ENCODE results near the gene PCK2. TPM values are rescaled to one million over a fixed set of nuclear protein-coding genes. Genes with fewer than 3 reads are reported as not detected.

Gene PCK2
- total RNA-seq, 1 donor from 2014 or later = 3.1 TPM

DNA sequence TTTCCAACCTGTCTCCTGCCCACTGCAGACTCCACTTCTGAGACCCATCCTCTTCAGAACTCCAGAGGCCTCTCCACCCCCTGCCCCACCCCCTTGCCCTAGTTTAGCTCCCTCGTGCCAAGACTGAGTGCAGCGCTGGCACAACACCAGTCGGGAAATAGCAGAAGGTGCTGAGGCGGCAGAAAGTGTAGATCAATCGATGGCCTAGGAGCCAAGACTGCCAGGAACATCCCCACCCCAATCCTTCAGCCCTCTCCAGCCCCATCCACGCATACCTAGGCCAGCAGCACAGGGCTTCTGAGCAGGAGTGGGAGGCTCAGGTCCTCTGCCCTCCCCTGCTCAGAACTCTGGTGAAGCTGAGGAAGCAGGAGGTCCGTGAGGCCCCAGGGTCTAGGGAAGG lies 21.7 kb upstream of the PCK2 start:
- no peak overlapping the region for H3K27ac ChIP-seq (replicated peaks)
- no peaks in the 10 kb centered on the region for H3K9me3 ChIP-seq (replicated peaks)
- TF ChIP-seq, protein P1, sequence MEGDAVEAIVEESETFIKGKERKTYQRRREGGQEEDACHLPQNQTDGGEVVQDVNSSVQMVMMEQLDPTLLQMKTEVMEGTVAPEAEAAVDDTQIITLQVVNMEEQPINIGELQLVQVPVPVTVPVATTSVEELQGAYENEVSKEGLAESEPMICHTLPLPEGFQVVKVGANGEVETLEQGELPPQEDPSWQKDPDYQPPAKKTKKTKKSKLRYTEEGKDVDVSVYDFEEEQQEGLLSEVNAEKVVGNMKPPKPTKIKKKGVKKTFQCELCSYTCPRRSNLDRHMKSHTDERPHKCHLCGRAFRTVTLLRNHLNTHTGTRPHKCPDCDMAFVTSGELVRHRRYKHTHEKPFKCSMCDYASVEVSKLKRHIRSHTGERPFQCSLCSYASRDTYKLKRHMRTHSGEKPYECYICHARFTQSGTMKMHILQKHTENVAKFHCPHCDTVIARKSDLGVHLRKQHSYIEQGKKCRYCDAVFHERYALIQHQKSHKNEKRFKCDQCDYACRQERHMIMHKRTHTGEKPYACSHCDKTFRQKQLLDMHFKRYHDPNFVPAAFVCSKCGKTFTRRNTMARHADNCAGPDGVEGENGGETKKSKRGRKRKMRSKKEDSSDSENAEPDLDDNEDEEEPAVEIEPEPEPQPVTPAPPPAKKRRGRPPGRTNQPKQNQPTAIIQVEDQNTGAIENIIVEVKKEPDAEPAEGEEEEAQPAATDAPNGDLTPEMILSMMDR (IDR thresholded peaks at IDR 0.05; ENCODE audit: borderline replicate concordance) = no peak
- no peak overlapping the region for H3K4me3 ChIP-seq
- peaks cover 60% of the 10 kb centered on the region for H3K27me3 ChIP-seq (ENCODE audit: low read depth)
- DNase-seq = no peak
- intact Hi-C loops (cut with micrococcal nuclease) = no loop called here
- H3K36me3 ChIP-seq = no peaks in the 10 kb centered on the region
- H3K4me1 ChIP-seq = no peaks in the 10 kb centered on the region

DNA sequence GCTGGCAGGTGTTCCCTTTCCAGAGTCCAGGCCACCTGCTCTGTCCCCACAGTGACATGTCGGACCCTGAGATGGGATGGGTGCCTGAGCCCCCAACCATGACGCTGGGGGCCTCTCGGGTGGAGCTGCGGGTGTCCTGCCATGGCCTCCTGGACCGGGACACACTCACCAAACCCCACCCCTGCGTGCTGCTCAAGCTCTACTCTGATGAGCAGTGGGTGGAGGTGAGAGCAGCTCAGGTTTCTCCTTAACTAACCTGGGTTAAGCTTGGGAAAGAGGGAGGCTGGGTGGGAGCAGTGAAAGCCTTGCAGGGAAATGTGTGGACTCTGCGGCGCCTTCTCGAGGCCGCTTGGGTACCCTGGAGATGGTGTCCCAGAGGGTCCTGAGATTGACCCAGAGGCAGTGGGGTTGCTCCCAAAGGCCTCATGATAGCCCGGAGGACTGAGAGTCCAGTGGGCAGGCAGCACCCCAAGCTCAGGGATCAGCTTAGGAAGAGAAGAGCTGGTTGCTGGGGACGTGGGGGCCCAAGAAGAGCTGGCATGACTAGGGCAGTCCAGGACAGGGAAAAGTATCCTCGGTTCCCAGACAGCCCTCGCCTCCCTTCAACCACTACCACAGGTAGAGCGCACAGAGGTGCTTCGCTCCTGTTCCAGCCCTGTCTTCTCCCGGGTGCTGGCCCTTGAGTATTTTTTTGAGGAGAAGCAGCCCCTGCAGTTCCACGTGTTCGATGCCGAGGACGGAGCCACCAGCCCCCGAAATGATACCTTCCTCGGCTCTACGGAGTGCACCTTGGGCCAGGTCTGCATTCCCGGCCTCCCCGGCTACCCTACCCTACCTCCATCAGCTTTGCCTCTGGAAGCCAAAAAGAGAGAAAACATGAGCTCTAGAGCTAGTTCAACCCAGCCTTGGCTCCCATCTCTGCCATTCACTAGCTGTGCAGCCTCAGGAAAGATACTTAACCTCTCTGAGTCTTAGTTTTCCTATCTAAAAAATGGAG lies 20.9 kb upstream of the PCK2 start:
- H3K36me3 ChIP-seq = no peaks in the 10 kb centered on the region
- intact Hi-C loops (cut with micrococcal nuclease) = no loop called here

DNA sequence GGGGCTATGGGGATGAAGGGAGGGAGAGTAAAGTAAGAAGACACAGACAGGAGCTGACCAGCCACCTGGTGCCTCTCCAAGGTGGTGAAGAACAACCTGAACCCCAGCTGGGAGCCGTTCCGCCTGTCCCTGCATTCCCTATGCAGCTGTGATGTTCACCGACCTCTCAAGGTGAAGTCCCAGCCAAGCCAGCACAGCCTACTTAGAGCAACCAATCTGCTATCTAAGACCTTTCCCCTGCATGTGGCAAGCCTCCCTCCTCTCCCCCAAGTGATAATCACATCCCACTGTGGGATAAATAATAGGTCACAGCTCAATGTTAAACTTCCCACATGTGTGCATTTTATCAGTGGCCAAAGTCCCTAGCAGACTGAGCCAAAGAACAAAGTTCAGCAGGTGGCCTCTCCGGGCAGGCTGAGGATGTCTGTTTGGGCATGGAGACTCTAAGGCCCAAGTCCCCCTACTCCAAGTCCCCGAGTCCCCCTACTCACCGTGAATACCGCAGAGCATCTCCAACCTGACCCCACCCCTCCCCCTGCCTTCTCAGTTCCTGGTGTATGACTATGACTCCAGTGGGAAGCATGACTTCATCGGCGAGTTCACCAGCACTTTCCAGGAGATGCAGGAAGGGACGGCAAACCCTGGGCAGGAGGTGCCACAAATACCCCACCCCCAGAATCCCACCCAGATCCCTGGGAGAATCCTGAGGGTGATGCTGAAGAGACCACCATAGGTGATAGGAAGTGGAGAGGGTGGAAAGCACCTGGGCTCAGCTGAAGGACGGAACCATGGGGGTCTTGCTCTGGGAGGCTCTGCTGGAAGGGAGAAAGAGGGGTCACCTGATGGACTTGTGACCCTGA lies 19.3 kb upstream of the PCK2 start:
- intact Hi-C loops (cut with micrococcal nuclease) = no loop called here
- DNase-seq = no peak
- peaks cover 55% of the 10 kb centered on the region for H3K27me3 ChIP-seq (ENCODE audit: low read depth)
- H3K27ac ChIP-seq (replicated peaks) = no peak overlapping the region
- H3K36me3 ChIP-seq = no peaks in the 10 kb centered on the region
- TF ChIP-seq, protein P1 (IDR thresholded peaks at IDR 0.05; ENCODE audit: borderline replicate concordance) = no peak
- H3K4me3 ChIP-seq = no peak overlapping the region
- H3K4me1 ChIP-seq = no peaks in the 10 kb centered on the region
- H3K9me3 ChIP-seq (replicated peaks) = no peaks in the 10 kb centered on the region

More for the DNA sequence above, 20.9 kb upstream of the PCK2 start:
- TF ChIP-seq, protein P1 (IDR thresholded peaks at IDR 0.05; ENCODE audit: borderline replicate concordance) = no peak
- peaks cover 60% of the 10 kb centered on the region for H3K27me3 ChIP-seq (ENCODE audit: low read depth)
- no peak for DNase-seq
- no peaks in the 10 kb centered on the region for H3K9me3 ChIP-seq (replicated peaks)
- H3K4me1 ChIP-seq = no peaks in the 10 kb centered on the region
- H3K4me3 ChIP-seq = no peak overlapping the region
- no peak overlapping the region for H3K27ac ChIP-seq (replicated peaks)

DNA sequence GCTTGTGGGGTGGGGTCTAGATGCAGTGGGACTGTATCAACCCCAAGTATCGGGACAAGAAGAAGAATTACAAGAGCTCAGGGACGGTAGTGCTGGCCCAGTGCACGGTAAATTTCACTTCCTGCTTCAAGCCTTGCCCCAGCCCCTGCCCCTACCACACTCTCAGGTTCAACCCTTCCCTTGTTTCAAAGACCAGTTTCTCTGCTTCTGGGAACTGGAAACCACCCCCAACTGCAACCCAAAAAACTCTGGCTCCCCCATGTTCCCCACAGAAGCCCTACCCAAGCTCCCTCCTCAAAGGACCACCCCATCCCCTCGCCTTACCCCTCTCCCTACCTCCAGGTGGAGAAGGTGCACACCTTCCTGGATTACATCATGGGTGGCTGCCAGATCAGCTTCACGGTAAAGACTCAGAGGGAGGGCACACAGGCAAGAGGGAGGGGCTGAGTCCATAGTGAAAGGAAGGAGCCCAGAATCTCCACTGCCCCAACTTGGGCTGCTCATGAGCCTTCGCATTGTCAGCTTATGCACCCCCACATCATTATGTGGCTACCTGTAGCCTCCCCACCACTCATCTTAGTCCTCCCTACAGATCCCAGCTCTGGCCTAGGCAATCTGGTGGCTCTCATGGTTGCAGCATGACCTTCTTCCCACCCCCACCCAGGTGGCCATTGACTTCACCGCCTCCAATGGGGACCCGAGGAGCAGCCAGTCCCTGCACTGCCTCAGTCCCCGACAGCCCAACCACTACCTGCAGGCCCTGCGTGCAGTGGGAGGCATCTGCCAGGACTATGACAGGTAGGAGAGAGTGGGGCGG lies 18.4 kb upstream of the PCK2 start:
- Histone ChIP-seq H3K4me3 (no peak overlapping the region), H3K27ac (replicated peaks) (no peak overlapping the region), H3K9me3 (replicated peaks) (no peaks in the 10 kb centered on the region), H3K4me1 (peaks cover 4% of the 10 kb centered on the region), H3K27me3 (ENCODE audit: low read depth) (peaks cover 54% of the 10 kb centered on the region), H3K36me3 (no peaks in the 10 kb centered on the region)
- intact Hi-C loops (cut with micrococcal nuclease) = no loop called here
- no peak for DNase-seq
- TF ChIP-seq, protein P1 (IDR thresholded peaks at IDR 0.05; ENCODE audit: borderline replicate concordance) = no peak

DNA sequence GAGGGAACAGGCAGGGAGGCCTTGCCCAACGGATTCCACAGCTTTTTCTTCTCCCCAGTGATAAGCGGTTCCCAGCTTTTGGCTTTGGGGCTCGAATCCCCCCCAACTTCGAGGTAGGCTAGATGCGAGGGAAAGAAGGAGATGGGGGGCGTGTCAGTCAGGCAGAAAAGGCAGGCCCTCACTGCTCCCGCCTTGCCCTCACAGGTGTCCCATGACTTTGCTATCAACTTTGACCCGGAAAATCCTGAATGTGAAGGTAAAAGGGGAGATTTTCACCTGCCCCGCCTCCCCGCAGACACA lies 17.9 kb upstream of the PCK2 start:
- H3K27me3 ChIP-seq (ENCODE audit: low read depth) = peaks cover 54% of the 10 kb centered on the region
- peaks cover 9% of the 10 kb centered on the region for H3K4me1 ChIP-seq
- no peak overlapping the region for H3K4me3 ChIP-seq
- H3K36me3 ChIP-seq = no peaks in the 10 kb centered on the region
- DNase-seq = no peak
- intact Hi-C loops (cut with micrococcal nuclease) = no loop called here
- TF ChIP-seq, protein P1 (IDR thresholded peaks at IDR 0.05; ENCODE audit: borderline replicate concordance) = no peak
- no peaks in the 10 kb centered on the region for H3K9me3 ChIP-seq (replicated peaks)
- H3K27ac ChIP-seq (replicated peaks) = no peak overlapping the region

Measured in left ventricle myocardium inferior (tissue), 1 donor.